Measurements from ENCODE around the gene SFMBT1. TPM values are rescaled to one million over a fixed set of nuclear protein-coding genes. Genes with fewer than 3 reads are reported as not detected.

Gene SFMBT1
- total RNA-seq, 6 experiments from 2014 or later = 9.2 to 14.0 (median 10.7) TPM

GRCh38 chr3:52962160-52962559 is 83.7 kb downstream of the SFMBT1 start:
- Histone ChIP-seq H3K27ac (no peak overlapping the region), H3K9me3 (no peaks in the 10 kb centered on the region), H3K27me3 (no peaks in the 10 kb centered on the region), H3K4me3 (no peak overlapping the region), H3K4me1 (no peaks in the 10 kb centered on the region), H3K36me3 (no peaks in the 10 kb centered on the region)
- ATAC-seq (no peak), DNase-seq (no peak)
- TF ChIP-seq POLR2A (IDR thresholded peaks at IDR 0.05) = no peak
- TF ChIP-seq, protein P1, sequence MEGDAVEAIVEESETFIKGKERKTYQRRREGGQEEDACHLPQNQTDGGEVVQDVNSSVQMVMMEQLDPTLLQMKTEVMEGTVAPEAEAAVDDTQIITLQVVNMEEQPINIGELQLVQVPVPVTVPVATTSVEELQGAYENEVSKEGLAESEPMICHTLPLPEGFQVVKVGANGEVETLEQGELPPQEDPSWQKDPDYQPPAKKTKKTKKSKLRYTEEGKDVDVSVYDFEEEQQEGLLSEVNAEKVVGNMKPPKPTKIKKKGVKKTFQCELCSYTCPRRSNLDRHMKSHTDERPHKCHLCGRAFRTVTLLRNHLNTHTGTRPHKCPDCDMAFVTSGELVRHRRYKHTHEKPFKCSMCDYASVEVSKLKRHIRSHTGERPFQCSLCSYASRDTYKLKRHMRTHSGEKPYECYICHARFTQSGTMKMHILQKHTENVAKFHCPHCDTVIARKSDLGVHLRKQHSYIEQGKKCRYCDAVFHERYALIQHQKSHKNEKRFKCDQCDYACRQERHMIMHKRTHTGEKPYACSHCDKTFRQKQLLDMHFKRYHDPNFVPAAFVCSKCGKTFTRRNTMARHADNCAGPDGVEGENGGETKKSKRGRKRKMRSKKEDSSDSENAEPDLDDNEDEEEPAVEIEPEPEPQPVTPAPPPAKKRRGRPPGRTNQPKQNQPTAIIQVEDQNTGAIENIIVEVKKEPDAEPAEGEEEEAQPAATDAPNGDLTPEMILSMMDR (IDR thresholded peaks at IDR 0.05) = no peak
- intact Hi-C loops (cut with DNase I) = no loop called here
- 88% methylated on average over 2 of the region's 2 CpGs for WGBS (ENCODE audit: insufficient coverage, low coverage, low lambda C conversion rate, missing lambda C conversion rate)

- Histone ChIP-seq H3K27ac (no peak overlapping the region), H3K36me3 (no peaks in the 10 kb centered on the region), H3K27me3 (no peaks in the 10 kb centered on the region), H3K4me3 (no peak overlapping the region), H3K9me3 (no peaks in the 10 kb centered on the region), H3K4me1 (no peaks in the 10 kb centered on the region)
- TF ChIP-seq, protein P1 (IDR thresholded peaks at IDR 0.05) = no peak
- TF ChIP-seq POLR2A (IDR thresholded peaks at IDR 0.05) = no peak
- intact Hi-C loops (cut with DNase I) = no loop called here
- 97% methylated on average over 2 of the region's 2 CpGs for WGBS (ENCODE audit: insufficient coverage, low coverage, low lambda C conversion rate, missing lambda C conversion rate)
- DNase-seq (no peak), ATAC-seq (no peak)
Measured at GRCh38 chr3:52959773-52960172, 86.1 kb downstream of the SFMBT1 start.

DNA sequence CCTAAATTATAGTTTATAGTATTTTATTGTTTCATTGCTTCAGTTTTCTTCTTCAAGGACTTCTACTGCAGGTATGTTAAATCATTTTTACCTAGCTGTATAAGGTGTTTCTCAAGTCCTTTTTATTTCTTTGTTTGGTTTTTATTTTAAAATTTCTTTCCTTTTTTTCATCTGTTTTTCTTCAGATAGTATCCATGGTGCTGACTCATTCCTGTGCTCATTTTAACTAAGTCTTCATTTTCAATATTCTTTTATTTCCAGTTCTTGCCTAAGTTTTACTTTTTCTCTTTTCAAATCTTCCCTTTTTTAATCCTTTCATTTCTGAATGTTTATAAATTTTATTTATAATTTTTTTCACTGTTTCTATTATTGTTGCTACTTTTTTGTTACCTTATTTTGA is 106.3 kb downstream of the SFMBT1 start:
- ATAC-seq = no peak
- H3K4me3 ChIP-seq = no peak overlapping the region
- intact Hi-C loops (cut with DNase I) = loop anchor here in 1 of 2 donors (5.0 kb wide), 1 partner anchor 87 kb away; no protein-coding TSS in a partner anchor
- H3K36me3 ChIP-seq = no peaks in the 10 kb centered on the region
- H3K4me1 ChIP-seq = peaks cover 0 to 7% (median 0%) of the 10 kb centered on the region in 4 donors
- no peak for DNase-seq
- H3K27me3 ChIP-seq = no peaks in the 10 kb centered on the region
- TF ChIP-seq POLR2A (IDR thresholded peaks at IDR 0.05) = no peak
- TF ChIP-seq, protein P1 (IDR thresholded peaks at IDR 0.05) = no peak
- no peak overlapping the region for H3K27ac ChIP-seq
- H3K9me3 ChIP-seq = no peaks in the 10 kb centered on the region

- no peak overlapping the region for H3K4me3 ChIP-seq
- peaks cover 0 to 13% (median 5%) of the 10 kb centered on the region in 4 donors for H3K4me1 ChIP-seq
- ATAC-seq (peak; percentile 98 to 99 (median 99)), DNase-seq (peak in 1 of 3 donors; percentile 56)
- no peaks in the 10 kb centered on the region for H3K36me3 ChIP-seq
- H3K9me3 ChIP-seq = no peaks in the 10 kb centered on the region
- TF ChIP-seq POLR2A (IDR thresholded peaks at IDR 0.05) = no peak
- TF ChIP-seq, protein P1 (IDR thresholded peaks at IDR 0.05) = peak; percentile 70 to 80 (median 76)
- intact Hi-C loops (cut with DNase I) = loop anchor here in 1 of 2 donors (5.0 kb wide), 1 partner anchor 83 kb away; no protein-coding TSS in a partner anchor
- no peaks in the 10 kb centered on the region for H3K27me3 ChIP-seq
- 16% methylated on average over 8 of the region's 8 CpGs for WGBS (ENCODE audit: insufficient coverage, low coverage, low lambda C conversion rate, missing lambda C conversion rate)
- H3K27ac ChIP-seq = no peak overlapping the region
Measured at GRCh38 chr3:52934630-52935530, 111.0 kb downstream of the SFMBT1 start.

All from right lobe of liver (tissue), 6 donors.